ENCODE results near the gene MRGPRX1.

GRCh38 chr11:18974192-18974591 is 35.0 kb upstream of the MRGPRX1 start:
- TF ChIP-seq CTCF (IDR thresholded peaks at IDR 0.05; ENCODE audit: poor library complexity, severe bottlenecking) (no peak), REST (IDR thresholded peaks at IDR 0.05; ENCODE audit: borderline replicate concordance) (no peak), EP300 (conservative IDR thresholded peaks at IDR 0.05; ENCODE audit: poor library complexity, severe bottlenecking) (no peak), EZH2 (IDR thresholded peaks at IDR 0.05; ENCODE audit: borderline replicate concordance, insufficient read depth, low read length, poor library complexity, severe bottlenecking) (no peak), RAD21 (conservative IDR thresholded peaks at IDR 0.05) (no peak), POLR2AphosphoS5 (IDR thresholded peaks at IDR 0.05) (no peak), TAF1 (IDR thresholded peaks at IDR 0.05; ENCODE audit: low read depth) (no peak), SMC3 (conservative IDR thresholded peaks at IDR 0.05; ENCODE audit: poor library complexity) (no peak), MXI1 (conservative IDR thresholded peaks at IDR 0.05; ENCODE audit: poor library complexity, severe bottlenecking) (no peak)

Measured in neural cell (in vitro differentiated cells).